ENCODE results near the gene FBLN1. TPM values are rescaled to one million over a fixed set of nuclear protein-coding genes. Genes with fewer than 3 reads are reported as not detected.
A peak's percentile ranks its signal among the peaks of the same experiment; 100 is the strongest.

FBLN1 gene
- total and polyA plus RNA-seq, 2 donors (not counting 1 experiment from before 2014, with no cell fraction given), result not detected

- no peak overlapping the region for H2AFZ ChIP-seq (ENCODE audit: insufficient read depth, low read depth, low read length, poor library complexity, severe bottlenecking)
- no peak overlapping the region for H3K4me2 ChIP-seq (replicated peaks; ENCODE audit: low read depth, low read length, poor library complexity, severe bottlenecking)
- H3K79me2 ChIP-seq (ENCODE audit: control insufficient read depth, insufficient read depth, low read length), result no peaks in the 10 kb centered on the region
- Mint-ChIP-seq H3K27me3 (peaks cover 23% of the 10 kb centered on the region), H3K27ac (no peak overlapping the region), H3K4me1 (no peaks in the 10 kb centered on the region), H3K9me3 (ENCODE audit: insufficient read depth) (no peaks in the 10 kb centered on the region), H3K4me3 (no peak overlapping the region)
- ATAC-seq (ENCODE audit: low read depth), result no peak
- DNase-seq, result no peak
- H3K9me3 ChIP-seq (ENCODE audit: control extremely low read depth in 1 of 3, control insufficient read depth in 2 of 3, insufficient read depth in 1 of 3, low read length in 2 of 3), result peaks cover 0 to 10% (median 0%) of the 10 kb centered on the region in 3 donors
- intact Hi-C loops (cut with micrococcal nuclease), result no loop called here
- ChIA-PET POLR2A (no interaction called here), CTCF (interaction anchor here (1.3 kb wide), 1 partner anchor 284 kb away, joined by 3 read pairs; no protein-coding TSS in a partner anchor)
- H4K20me1 ChIP-seq (ENCODE audit: control insufficient read depth, insufficient read depth, low read length, poor library complexity, severe bottlenecking), result no peaks in the 10 kb centered on the region
- H3K4me1 ChIP-seq (ENCODE audit: control insufficient read depth in 2 of 2, insufficient read depth in 2 of 2, low read length in 2 of 2), result no peaks in the 10 kb centered on the region
- WGBS (ENCODE audit: insufficient coverage), result 86% methylated on average over 30 of the region's 30 CpGs
- no peak overlapping the region for H3K27ac ChIP-seq (ENCODE audit: low read length in 2 of 2)
- H3K4me3 ChIP-seq (ENCODE audit: control extremely low read depth in 1 of 5, extremely low read depth in 1 of 5, insufficient read depth in 1 of 5, low read depth in 2 of 5, low read length in 4 of 5), result no peak overlapping the region
- no peaks in the 10 kb centered on the region for H3K36me3 ChIP-seq (replicated peaks in 1 of 2; ENCODE audit: control extremely low read depth in 1 of 2, control insufficient read depth in 1 of 2, extremely low read depth in 1 of 2, insufficient read depth in 2 of 2, low read length in 1 of 2)
- H3K27me3 ChIP-seq (replicated peaks in 1 of 4; ENCODE audit: control extremely low read depth in 1 of 4, control insufficient read depth in 3 of 4, insufficient read depth in 4 of 4, low read length in 3 of 4), result peaks cover 0 to 2% (median 0%) of the 10 kb centered on the region in 4 experiments
- H3K9ac ChIP-seq (ENCODE audit: low read length), result no peak overlapping the region
- no peak for TF ChIP-seq CTCF (IDR thresholded peaks at IDR 0.05)
- TF ChIP-seq EZH2 (IDR thresholded peaks at IDR 0.05; ENCODE audit: borderline replicate concordance, insufficient read depth, low read depth, low read length, poor library complexity, severe bottlenecking), result no peak
Observed at GRCh38 chr22:45552580-45553350, 50.1 kb downstream of the FBLN1 start.

GRCh38 chr22:45553351-45554039 lies 50.8 kb downstream of the FBLN1 start:
- no peaks in the 10 kb centered on the region for H3K36me3 ChIP-seq (replicated peaks in 1 of 2; ENCODE audit: control extremely low read depth in 1 of 2, control insufficient read depth in 1 of 2, extremely low read depth in 1 of 2, insufficient read depth in 2 of 2, low read length in 1 of 2)
- TF ChIP-seq CTCF (IDR thresholded peaks at IDR 0.05) (peak; percentile 72), EZH2 (IDR thresholded peaks at IDR 0.05; ENCODE audit: borderline replicate concordance, insufficient read depth, low read depth, low read length, poor library complexity, severe bottlenecking) (no peak)
- no peaks in the 10 kb centered on the region for H3K79me2 ChIP-seq (ENCODE audit: control insufficient read depth, insufficient read depth, low read length)
- no peak overlapping the region for H3K9ac ChIP-seq (ENCODE audit: low read length)
- H3K27me3 ChIP-seq (replicated peaks in 1 of 4; ENCODE audit: control extremely low read depth in 1 of 4, control insufficient read depth in 3 of 4, insufficient read depth in 4 of 4, low read length in 3 of 4), result peaks cover 0 to 2% (median 0%) of the 10 kb centered on the region in 4 experiments
- ATAC-seq (ENCODE audit: low read depth) (peak; percentile 41), DNase-seq (peak; percentile 60)
- no peak overlapping the region for H3K4me3 ChIP-seq (ENCODE audit: control extremely low read depth in 1 of 5, extremely low read depth in 1 of 5, insufficient read depth in 1 of 5, low read depth in 2 of 5, low read length in 4 of 5)
- no peaks in the 10 kb centered on the region for H4K20me1 ChIP-seq (ENCODE audit: control insufficient read depth, insufficient read depth, low read length, poor library complexity, severe bottlenecking)
- peaks cover 0 to 10% (median 0%) of the 10 kb centered on the region in 3 donors for H3K9me3 ChIP-seq (ENCODE audit: control extremely low read depth in 1 of 3, control insufficient read depth in 2 of 3, insufficient read depth in 1 of 3, low read length in 2 of 3)
- Mint-ChIP-seq H3K27ac (peak overlapping the region; percentile 32), H3K4me1 (no peaks in the 10 kb centered on the region), H3K4me3 (no peak overlapping the region), H3K9me3 (ENCODE audit: insufficient read depth) (no peaks in the 10 kb centered on the region), H3K27me3 (peaks cover 23% of the 10 kb centered on the region)
- no peak overlapping the region for H3K4me2 ChIP-seq (replicated peaks; ENCODE audit: low read depth, low read length, poor library complexity, severe bottlenecking)
- H3K4me1 ChIP-seq (ENCODE audit: control insufficient read depth in 2 of 2, insufficient read depth in 2 of 2, low read length in 2 of 2), result no peaks in the 10 kb centered on the region
- CTCF ChIA-PET, result interaction anchor here (1.0 kb wide), 2 partner anchors 282 to 285 kb away, joined by 3 read pairs; no protein-coding TSS in a partner anchor
- WGBS (ENCODE audit: insufficient coverage), result 96% methylated on average over 8 of the region's 23 CpGs
- POLR2A ChIA-PET, result no interaction called here
- intact Hi-C loops (cut with micrococcal nuclease), result no loop called here
- peak overlapping the region; percentile 13 for H2AFZ ChIP-seq (ENCODE audit: insufficient read depth, low read depth, low read length, poor library complexity, severe bottlenecking)
- no peak overlapping the region for H3K27ac ChIP-seq (ENCODE audit: low read length in 2 of 2)

Measured in B cell (primary cell).